Measurements from ENCODE around the gene TMEM225B.

GRCh38 chr7:99579956-99580777 is 17.9 kb upstream of the TMEM225B start:
- TF ChIP-seq POLR2A (IDR thresholded peaks at IDR 0.05; ENCODE audit: low read depth, low read length) = no peak
- no peak for TF ChIP-seq POLR2AphosphoS5 (IDR thresholded peaks at IDR 0.05; ENCODE audit: low read depth, low read length)
- TF ChIP-seq TAF1 (IDR thresholded peaks at IDR 0.05; ENCODE audit: borderline replicate concordance, low read depth, low read length) = no peak
